ENCODE data around the gene AUP1. TPM values are rescaled to one million over a fixed set of nuclear protein-coding genes. Genes with fewer than 3 reads are reported as not detected.

AUP1 gene
- total and polyA plus RNA-seq, 2 donors (not counting 3 experiments of a cell fraction or from before 2014, with no cell fraction given) = 103 to 187 TPM

DNA sequence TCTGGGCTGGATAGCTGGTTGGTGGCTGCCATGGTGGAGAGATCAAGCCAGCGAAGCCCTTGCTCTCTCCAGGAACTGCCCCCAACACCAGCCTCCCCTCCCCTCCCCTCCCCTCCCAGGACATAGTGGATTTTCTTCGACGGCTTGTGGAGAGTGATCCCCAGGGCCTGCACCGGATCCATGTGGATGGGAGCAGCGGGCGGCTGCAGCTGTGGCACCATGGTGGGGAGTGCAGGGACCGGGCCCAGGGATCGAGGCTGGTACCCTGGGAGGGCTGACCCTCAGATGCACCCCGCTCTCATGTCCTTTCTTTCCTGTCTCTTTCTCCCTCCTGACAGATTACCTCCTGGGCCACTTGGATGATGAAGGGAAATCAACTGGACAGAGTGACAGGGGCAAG is 39.6 kb downstream of the AUP1 start:
- ChIA-PET POLR2A (no interaction called here), CTCF (interaction anchor here (0.9 to 2.1 kb wide), 3 partner anchors 8 to 42 kb away, joined by 3 to 8 read pairs (median 3); no protein-coding TSS in a partner anchor)
- Histone ChIP-seq H3K4me3 (replicated peaks in 1 of 3; ENCODE audit: insufficient read depth in 1 of 3, low read depth in 1 of 3, low read length in 3 of 3) (no peak overlapping the region), H2AFZ (ENCODE audit: low read depth, low read length) (no peak overlapping the region), H3K27ac (ENCODE audit: insufficient read depth, low read depth, low read length) (no peak overlapping the region), H3K79me2 (ENCODE audit: control insufficient read depth, insufficient read depth, low read length) (no peaks in the 10 kb centered on the region), H4K20me1 (replicated peaks; ENCODE audit: control insufficient read depth, extremely low read depth, insufficient read depth, low read length) (no peaks in the 10 kb centered on the region), H3K4me2 (ENCODE audit: insufficient read depth, low read length) (no peak overlapping the region), H3K27me3 (ENCODE audit: control insufficient read depth in 2 of 2, insufficient read depth in 2 of 2, low read length in 2 of 2) (no peaks in the 10 kb centered on the region), H3K36me3 (ENCODE audit: control insufficient read depth in 2 of 2, extremely low read depth in 1 of 2, insufficient read depth in 2 of 2, low read length in 2 of 2) (peaks cover 3 to 14% of the 10 kb centered on the region in 2 experiments), H3K9me3 (replicated peaks; ENCODE audit: control insufficient read depth, insufficient read depth, low read length) (no peaks in the 10 kb centered on the region), H3K9ac (replicated peaks; ENCODE audit: extremely low read depth, insufficient read depth, low read length) (no peak overlapping the region), H3K4me1 (ENCODE audit: control insufficient read depth, extremely low read depth, insufficient read depth, low read length) (peaks cover 5% of the 10 kb centered on the region), H3K9me1 (replicated peaks; ENCODE audit: control insufficient read depth, extremely low read depth, insufficient read depth, low read length) (no peaks in the 10 kb centered on the region)
- BruUV-seq (replicated peaks) = no TSS peak
- intact Hi-C loops (cut with micrococcal nuclease) = no loop called here
- DNase-seq (ENCODE audit: low read depth, low spot score) = no peak
- no peak for FAIRE-seq
- dilution Hi-C loops (cut with MboI; ENCODE audit: extremely low pct_ligation_motif_present, low sequenced_read_pairs) = no loop called here
- TF ChIP-seq JUN (IDR thresholded peaks at IDR 0.05; ENCODE audit: borderline replicate concordance, insufficient read depth, insufficient read length, low read depth) (no peak), GATA2 (IDR thresholded peaks at IDR 0.05; ENCODE audit: insufficient read depth, insufficient read length, low read depth, low read length) (no peak), POLR2AphosphoS5 (IDR thresholded peaks at IDR 0.05; ENCODE audit: insufficient read depth, low read depth, low read length) (no peak)

DNA sequence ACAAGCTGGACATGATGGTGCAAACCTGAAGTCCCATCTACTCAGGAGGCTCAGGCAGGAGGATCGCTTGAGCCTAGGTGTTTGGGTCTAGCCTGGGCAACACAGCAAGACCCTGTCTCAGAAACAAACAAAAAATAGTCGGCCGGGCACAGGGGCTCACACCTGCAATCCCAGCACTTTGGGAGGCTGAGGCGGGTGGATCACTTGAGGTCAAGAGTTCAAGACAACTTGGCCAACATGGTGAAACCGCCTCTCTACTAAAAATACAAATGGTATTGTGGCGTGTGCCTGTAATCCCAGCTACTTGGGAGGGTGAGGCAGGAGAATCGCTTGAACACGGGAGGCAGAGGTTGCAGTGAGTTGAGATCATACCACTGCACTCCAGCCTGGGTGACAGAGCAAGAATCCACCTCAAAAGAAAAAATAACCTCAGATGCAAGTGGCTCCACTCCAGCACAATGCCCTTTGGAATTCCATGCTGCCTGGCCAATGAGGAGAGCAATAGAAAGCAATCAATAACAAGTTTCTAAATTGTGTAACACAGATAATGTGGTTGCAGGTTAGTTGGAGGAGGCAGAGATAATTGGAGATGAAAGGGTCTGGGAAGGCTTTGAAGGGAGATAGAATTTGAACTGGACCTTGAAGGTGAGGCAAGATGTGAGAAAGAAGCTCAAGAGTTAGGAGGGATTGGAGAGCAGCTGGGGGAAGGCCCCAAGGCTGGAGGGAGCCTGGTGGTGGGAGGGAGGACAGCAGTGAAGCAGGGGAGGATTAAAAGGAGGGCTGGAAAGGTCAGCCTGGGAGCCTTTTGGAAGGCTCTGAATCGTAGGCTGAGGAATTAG is 40.6 kb downstream of the AUP1 start:
- ChIA-PET POLR2A (no interaction called here), CTCF (interaction anchor here (0.9 to 2.1 kb wide), 2 partner anchors 9 to 43 kb away, joined by 3 to 8 read pairs; no protein-coding TSS in a partner anchor)
- Histone ChIP-seq H3K4me2 (ENCODE audit: insufficient read depth, low read length) (no peak overlapping the region), H3K27ac (ENCODE audit: insufficient read depth, low read depth, low read length) (no peak overlapping the region), H3K9me1 (replicated peaks; ENCODE audit: control insufficient read depth, extremely low read depth, insufficient read depth, low read length) (no peaks in the 10 kb centered on the region), H3K9me3 (replicated peaks; ENCODE audit: control insufficient read depth, insufficient read depth, low read length) (no peaks in the 10 kb centered on the region), H3K27me3 (ENCODE audit: control insufficient read depth in 2 of 2, insufficient read depth in 2 of 2, low read length in 2 of 2) (no peaks in the 10 kb centered on the region), H3K79me2 (ENCODE audit: control insufficient read depth, insufficient read depth, low read length) (no peaks in the 10 kb centered on the region), H2AFZ (ENCODE audit: low read depth, low read length) (no peak overlapping the region), H3K9ac (replicated peaks; ENCODE audit: extremely low read depth, insufficient read depth, low read length) (no peak overlapping the region), H3K36me3 (ENCODE audit: control insufficient read depth in 2 of 2, extremely low read depth in 1 of 2, insufficient read depth in 2 of 2, low read length in 2 of 2) (peaks cover 3 to 14% of the 10 kb centered on the region in 2 experiments), H4K20me1 (replicated peaks; ENCODE audit: control insufficient read depth, extremely low read depth, insufficient read depth, low read length) (no peaks in the 10 kb centered on the region), H3K4me1 (ENCODE audit: control insufficient read depth, extremely low read depth, insufficient read depth, low read length) (peaks cover 4% of the 10 kb centered on the region), H3K4me3 (replicated peaks in 1 of 3; ENCODE audit: insufficient read depth in 1 of 3, low read depth in 1 of 3, low read length in 3 of 3) (no peak overlapping the region)
- dilution Hi-C loops (cut with MboI; ENCODE audit: extremely low pct_ligation_motif_present, low sequenced_read_pairs) = no loop called here
- TF ChIP-seq FOS (IDR thresholded peaks at IDR 0.05; ENCODE audit: borderline replicate concordance, insufficient read depth, low read length) (no peak), EZH2 (IDR thresholded peaks at IDR 0.05; ENCODE audit: borderline replicate concordance, low read depth, low read length, severe bottlenecking) (no peak), POLR2AphosphoS5 (IDR thresholded peaks at IDR 0.05; ENCODE audit: insufficient read depth, low read depth, low read length) (no peak), GATA2 (IDR thresholded peaks at IDR 0.05; ENCODE audit: insufficient read depth, insufficient read length, low read depth, low read length) (no peak), JUN (IDR thresholded peaks at IDR 0.05; ENCODE audit: borderline replicate concordance, insufficient read depth, insufficient read length, low read depth) (no peak), MYC (IDR thresholded peaks at IDR 0.05; ENCODE audit: low read depth, low read length) (no peak), POLR2A (IDR thresholded peaks at IDR 0.05; ENCODE audit: low read depth, low read length) (no peak)
- TF ChIP-seq, protein P1, sequence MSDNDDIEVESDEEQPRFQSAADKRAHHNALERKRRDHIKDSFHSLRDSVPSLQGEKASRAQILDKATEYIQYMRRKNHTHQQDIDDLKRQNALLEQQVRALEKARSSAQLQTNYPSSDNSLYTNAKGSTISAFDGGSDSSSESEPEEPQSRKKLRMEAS (IDR thresholded peaks at IDR 0.05; ENCODE audit: insufficient read depth, insufficient read length) = no peak
- TF ChIP-seq, protein P2, sequence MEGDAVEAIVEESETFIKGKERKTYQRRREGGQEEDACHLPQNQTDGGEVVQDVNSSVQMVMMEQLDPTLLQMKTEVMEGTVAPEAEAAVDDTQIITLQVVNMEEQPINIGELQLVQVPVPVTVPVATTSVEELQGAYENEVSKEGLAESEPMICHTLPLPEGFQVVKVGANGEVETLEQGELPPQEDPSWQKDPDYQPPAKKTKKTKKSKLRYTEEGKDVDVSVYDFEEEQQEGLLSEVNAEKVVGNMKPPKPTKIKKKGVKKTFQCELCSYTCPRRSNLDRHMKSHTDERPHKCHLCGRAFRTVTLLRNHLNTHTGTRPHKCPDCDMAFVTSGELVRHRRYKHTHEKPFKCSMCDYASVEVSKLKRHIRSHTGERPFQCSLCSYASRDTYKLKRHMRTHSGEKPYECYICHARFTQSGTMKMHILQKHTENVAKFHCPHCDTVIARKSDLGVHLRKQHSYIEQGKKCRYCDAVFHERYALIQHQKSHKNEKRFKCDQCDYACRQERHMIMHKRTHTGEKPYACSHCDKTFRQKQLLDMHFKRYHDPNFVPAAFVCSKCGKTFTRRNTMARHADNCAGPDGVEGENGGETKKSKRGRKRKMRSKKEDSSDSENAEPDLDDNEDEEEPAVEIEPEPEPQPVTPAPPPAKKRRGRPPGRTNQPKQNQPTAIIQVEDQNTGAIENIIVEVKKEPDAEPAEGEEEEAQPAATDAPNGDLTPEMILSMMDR (IDR thresholded peaks at IDR 0.05; ENCODE audit: extremely low read depth in 1 of 2, insufficient read depth in 1 of 2, low read depth in 1 of 2, low read length in 2 of 2) = no peak
- BruUV-seq (replicated peaks) = no TSS peak
- DNase-seq (ENCODE audit: low read depth, low spot score) (no peak), FAIRE-seq (no peak)
- intact Hi-C loops (cut with micrococcal nuclease) = no loop called here

Data from endothelial cell of umbilical vein (primary cell).